ENCODE data around the gene SERP1. TPM values are rescaled to one million over a fixed set of nuclear protein-coding genes. Genes with fewer than 3 reads are reported as not detected.

The SERP1 gene
- total RNA-seq, 2 donors from 2014 or later, result 78.4 to 81.8 TPM

DNA sequence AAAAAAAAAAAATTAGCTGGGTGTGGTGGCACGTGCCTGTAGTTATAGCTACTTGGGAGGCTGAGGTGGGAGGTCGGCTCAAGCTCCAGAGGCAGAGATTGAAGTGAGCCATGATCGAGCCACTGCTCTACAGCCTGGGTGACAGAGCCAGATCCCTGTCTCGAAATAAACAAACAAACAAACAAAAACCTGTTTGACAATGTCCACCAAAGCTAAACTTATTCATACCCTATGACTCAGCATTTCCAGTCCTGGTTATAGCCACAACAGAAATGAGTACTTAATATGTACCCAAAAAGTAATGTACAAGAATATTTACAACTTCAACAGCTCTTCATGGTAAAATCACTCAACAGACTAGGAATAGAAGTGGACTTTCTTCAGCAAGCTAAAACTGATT is 31.1 kb downstream of the SERP1 start:
- 94% methylated on average over 4 of the region's 4 CpGs; no CpG with 5 or more reads in 1 of the 2 experiments for WGBS, 2 experiments (ENCODE audit: insufficient coverage in 1 of 2, insufficient read length in 1 of 2)
- no peaks in the 10 kb centered on the region for H3K36me3 ChIP-seq (ENCODE audit: control insufficient read depth, insufficient read depth, low read length)
- no peak overlapping the region for H3K27ac Mint-ChIP-seq
- H3K9me3 ChIP-seq (ENCODE audit: control insufficient read depth, low read length), result peaks cover 40% of the 10 kb centered on the region
- H3K9me3 Mint-ChIP-seq, result peaks cover 27% of the 10 kb centered on the region
- no peaks in the 10 kb centered on the region for H3K27me3 ChIP-seq (ENCODE audit: control insufficient read depth, insufficient read depth, low read length, poor library complexity, severe bottlenecking)
- peaks cover 1% of the 10 kb centered on the region for H3K27me3 Mint-ChIP-seq (ENCODE audit: insufficient read depth)
- peaks cover 8% of the 10 kb centered on the region for H3K36me3 Mint-ChIP-seq (ENCODE audit: low read depth)
- TF ChIP-seq, protein P1, sequence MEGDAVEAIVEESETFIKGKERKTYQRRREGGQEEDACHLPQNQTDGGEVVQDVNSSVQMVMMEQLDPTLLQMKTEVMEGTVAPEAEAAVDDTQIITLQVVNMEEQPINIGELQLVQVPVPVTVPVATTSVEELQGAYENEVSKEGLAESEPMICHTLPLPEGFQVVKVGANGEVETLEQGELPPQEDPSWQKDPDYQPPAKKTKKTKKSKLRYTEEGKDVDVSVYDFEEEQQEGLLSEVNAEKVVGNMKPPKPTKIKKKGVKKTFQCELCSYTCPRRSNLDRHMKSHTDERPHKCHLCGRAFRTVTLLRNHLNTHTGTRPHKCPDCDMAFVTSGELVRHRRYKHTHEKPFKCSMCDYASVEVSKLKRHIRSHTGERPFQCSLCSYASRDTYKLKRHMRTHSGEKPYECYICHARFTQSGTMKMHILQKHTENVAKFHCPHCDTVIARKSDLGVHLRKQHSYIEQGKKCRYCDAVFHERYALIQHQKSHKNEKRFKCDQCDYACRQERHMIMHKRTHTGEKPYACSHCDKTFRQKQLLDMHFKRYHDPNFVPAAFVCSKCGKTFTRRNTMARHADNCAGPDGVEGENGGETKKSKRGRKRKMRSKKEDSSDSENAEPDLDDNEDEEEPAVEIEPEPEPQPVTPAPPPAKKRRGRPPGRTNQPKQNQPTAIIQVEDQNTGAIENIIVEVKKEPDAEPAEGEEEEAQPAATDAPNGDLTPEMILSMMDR (conservative IDR thresholded peaks at IDR 0.05), result no peak
- H3K27ac ChIP-seq (ENCODE audit: low read depth, low read length), result no peak overlapping the region
- no peak overlapping the region for H3K9ac ChIP-seq (ENCODE audit: extremely low read depth, low read length, poor library complexity, severe bottlenecking)
- H3K4me3 Mint-ChIP-seq, result no peak overlapping the region
- H3K4me3 ChIP-seq (ENCODE audit: low read length), result no peak overlapping the region
- peaks cover 4% of the 10 kb centered on the region for H3K4me1 ChIP-seq (ENCODE audit: control insufficient read depth, insufficient read depth, low read length)
- no peak for DNase-seq
- H3K4me1 Mint-ChIP-seq, result peaks cover 6% of the 10 kb centered on the region

DNA sequence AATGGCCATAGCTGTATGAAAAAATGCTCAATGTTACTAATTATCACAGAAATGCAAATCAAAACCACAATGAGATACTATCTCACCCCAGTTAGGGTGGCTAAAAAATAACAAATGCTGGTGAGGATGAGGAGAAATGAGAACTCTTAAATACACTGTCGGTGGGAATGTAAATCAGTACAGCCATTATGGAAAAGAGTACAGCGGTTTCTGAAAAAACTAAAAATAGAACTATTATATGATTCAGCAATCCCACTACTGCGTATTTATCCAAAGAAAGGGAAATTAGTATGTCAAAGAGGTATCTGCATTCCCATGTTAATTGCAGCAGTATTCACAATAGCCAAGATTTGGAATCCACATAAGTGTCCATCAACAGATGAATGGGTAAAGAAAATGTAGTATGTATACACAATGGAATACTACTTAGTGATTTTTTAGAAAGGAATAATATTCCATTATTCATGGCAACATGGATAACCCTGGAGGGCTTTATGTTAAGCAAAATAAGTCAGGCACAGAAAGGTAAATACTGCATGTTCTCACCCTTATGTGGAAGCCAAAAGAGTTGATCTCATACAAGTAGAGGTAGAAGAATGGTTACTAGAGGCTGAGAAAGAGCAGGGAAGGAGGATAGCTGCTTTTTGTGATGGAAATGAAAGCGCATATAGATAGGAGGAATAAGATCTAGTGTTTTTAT is 35.0 kb downstream of the SERP1 start:
- H3K27ac Mint-ChIP-seq, result no peak overlapping the region
- H3K4me1 Mint-ChIP-seq, result peaks cover 6% of the 10 kb centered on the region

DNA sequence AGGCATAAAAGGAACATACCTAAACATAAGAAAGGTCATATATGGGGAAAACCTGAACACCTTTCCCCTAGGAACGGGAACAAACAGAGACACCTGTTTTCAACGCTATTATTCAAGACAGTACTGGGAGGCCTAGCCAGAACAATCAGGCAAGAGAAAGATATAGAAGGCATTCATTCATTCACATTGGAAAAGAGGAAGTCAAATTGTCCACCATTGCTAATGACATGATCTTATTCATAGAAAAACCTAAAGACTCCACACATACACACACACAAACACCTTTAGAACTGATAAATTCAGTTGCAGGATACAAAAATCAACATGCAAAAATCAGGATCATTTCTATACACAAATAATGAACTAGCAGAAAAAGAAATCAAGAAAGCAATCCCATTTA is 36.5 kb downstream of the SERP1 start:
- H3K9ac ChIP-seq (ENCODE audit: extremely low read depth, low read length, poor library complexity, severe bottlenecking), result no peak overlapping the region
- H3K27ac ChIP-seq (ENCODE audit: low read depth, low read length), result no peak overlapping the region
- 98 to 100% methylated on average over 1 to 2 of the region's 2 CpGs for WGBS, 2 experiments (ENCODE audit: insufficient coverage in 1 of 2, insufficient read length in 1 of 2)
- H3K36me3 ChIP-seq (ENCODE audit: control insufficient read depth, insufficient read depth, low read length), result no peaks in the 10 kb centered on the region
- Mint-ChIP-seq H3K27ac (no peak overlapping the region), H3K36me3 (ENCODE audit: low read depth) (no peaks in the 10 kb centered on the region), H3K4me3 (no peak overlapping the region), H3K4me1 (peaks cover 6% of the 10 kb centered on the region), H3K27me3 (ENCODE audit: insufficient read depth) (no peaks in the 10 kb centered on the region), H3K9me3 (peaks cover 4% of the 10 kb centered on the region)
- peaks cover 4% of the 10 kb centered on the region for H3K4me1 ChIP-seq (ENCODE audit: control insufficient read depth, insufficient read depth, low read length)
- TF ChIP-seq, protein P1 (conservative IDR thresholded peaks at IDR 0.05), result no peak
- no peak overlapping the region for H3K4me3 ChIP-seq (ENCODE audit: low read length)
- no peak for DNase-seq
- no peaks in the 10 kb centered on the region for H3K27me3 ChIP-seq (ENCODE audit: control insufficient read depth, insufficient read depth, low read length, poor library complexity, severe bottlenecking)
- peaks cover 7% of the 10 kb centered on the region for H3K9me3 ChIP-seq (ENCODE audit: control insufficient read depth, low read length)

More for the DNA sequence above, 35.0 kb downstream of the SERP1 start:
- Histone ChIP-seq H3K9me3 (ENCODE audit: control insufficient read depth, low read length) (peaks cover 8% of the 10 kb centered on the region), H3K27me3 (ENCODE audit: control insufficient read depth, insufficient read depth, low read length, poor library complexity, severe bottlenecking) (no peaks in the 10 kb centered on the region), H3K36me3 (ENCODE audit: control insufficient read depth, insufficient read depth, low read length) (no peaks in the 10 kb centered on the region), H3K9ac (ENCODE audit: extremely low read depth, low read length, poor library complexity, severe bottlenecking) (no peak overlapping the region), H3K4me1 (ENCODE audit: control insufficient read depth, insufficient read depth, low read length) (peaks cover 4% of the 10 kb centered on the region), H3K4me3 (ENCODE audit: low read length) (no peak overlapping the region), H3K27ac (ENCODE audit: low read depth, low read length) (no peak overlapping the region)
- Mint-ChIP-seq H3K4me3 (no peak overlapping the region), H3K27me3 (ENCODE audit: insufficient read depth) (no peaks in the 10 kb centered on the region), H3K36me3 (ENCODE audit: low read depth) (no peaks in the 10 kb centered on the region), H3K9me3 (peaks cover 10% of the 10 kb centered on the region)
- no peak for DNase-seq
- 50 to 87% methylated on average over 1 to 3 of the region's 4 CpGs for WGBS, 2 experiments (ENCODE audit: insufficient coverage in 1 of 2, insufficient read length in 1 of 2)
- TF ChIP-seq, protein P1 (conservative IDR thresholded peaks at IDR 0.05), result no peak

Measured in endodermal cell (in vitro differentiated cells).